ENCODE measurements around the gene RAB43.

- no peak for TF ChIP-seq CTCF (conservative IDR thresholded peaks at IDR 0.05; ENCODE audit: low read depth, low read length)
- no peak for TF ChIP-seq EZH2 (IDR thresholded peaks at IDR 0.05; ENCODE audit: borderline replicate concordance, low read depth, low read length, poor library complexity, severe bottlenecking)
These were observed 36.4 kb downstream of the RAB43 start for GRCh38 chr3:129085165-129085715.
